ENCODE data around the gene SIRT6. TPM values are rescaled to one million over a fixed set of nuclear protein-coding genes. Genes with fewer than 3 reads are reported as not detected.

The SIRT6 gene
- total and polyA plus RNA-seq, 2 donors from 2014 or later: 27.0 to 27.3 TPM

- intact Hi-C loops (cut with DNase I): no loop called here
- TF ChIP-seq CTCF (IDR thresholded peaks at IDR 0.05; ENCODE audit: borderline replicate concordance, extremely low read depth, insufficient read depth): no peak
Observed at GRCh38 chr19:4213116-4213515, 30.8 kb upstream of the SIRT6 start.

GRCh38 chr19:4210166-4210731 lies 27.9 kb upstream of the SIRT6 start:
- FAIRE-seq: no peak
- H3K4me1 ChIP-seq (ENCODE audit: control insufficient read depth in 2 of 3, insufficient read depth in 2 of 3, low read depth in 1 of 3, low read length in 3 of 3): no peaks in the 10 kb centered on the region
- intact Hi-C loops (cut with DNase I): no loop called here
- no peak for DNase-seq
- H3K9ac ChIP-seq (ENCODE audit: low read length in 3 of 3): no peak overlapping the region
- H3K9me3 ChIP-seq (ENCODE audit: control insufficient read depth in 2 of 3, insufficient read depth in 1 of 3, low read length in 3 of 3): no peaks in the 10 kb centered on the region
- H3K36me3 ChIP-seq (ENCODE audit: control insufficient read depth in 2 of 3, insufficient read depth in 3 of 3, low read length in 3 of 3): no peaks in the 10 kb centered on the region
- H3K4me3 ChIP-seq (ENCODE audit: low read length in 3 of 3): no peak overlapping the region
- no peaks in the 10 kb centered on the region for H3K27me3 ChIP-seq (ENCODE audit: control insufficient read depth, insufficient read depth, low read length)
- TF ChIP-seq CTCF (IDR thresholded peaks at IDR 0.05; ENCODE audit: borderline replicate concordance, extremely low read depth, insufficient read depth): no peak
- H3K27ac ChIP-seq (ENCODE audit: low read depth in 2 of 2, low read length in 2 of 2): no peak overlapping the region

More at GRCh38 chr19:4213116-4213515, 30.8 kb upstream of the SIRT6 start:
- H3K27me3 ChIP-seq (ENCODE audit: control insufficient read depth, insufficient read depth, low read length): no peaks in the 10 kb centered on the region
- no peaks in the 10 kb centered on the region for H3K36me3 ChIP-seq (ENCODE audit: control insufficient read depth in 2 of 3, insufficient read depth in 3 of 3, low read length in 3 of 3)
- H3K9ac ChIP-seq (ENCODE audit: low read length in 3 of 3): no peak overlapping the region
- no peak for DNase-seq
- no peak for FAIRE-seq
- H3K27ac ChIP-seq (ENCODE audit: low read depth in 2 of 2, low read length in 2 of 2): no peak overlapping the region
- no peaks in the 10 kb centered on the region for H3K9me3 ChIP-seq (ENCODE audit: control insufficient read depth in 2 of 3, insufficient read depth in 1 of 3, low read length in 3 of 3)
- H3K4me1 ChIP-seq (ENCODE audit: control insufficient read depth in 2 of 3, insufficient read depth in 2 of 3, low read depth in 1 of 3, low read length in 3 of 3): no peaks in the 10 kb centered on the region
- no peak overlapping the region for H3K4me3 ChIP-seq (ENCODE audit: low read length in 3 of 3)

DNA sequence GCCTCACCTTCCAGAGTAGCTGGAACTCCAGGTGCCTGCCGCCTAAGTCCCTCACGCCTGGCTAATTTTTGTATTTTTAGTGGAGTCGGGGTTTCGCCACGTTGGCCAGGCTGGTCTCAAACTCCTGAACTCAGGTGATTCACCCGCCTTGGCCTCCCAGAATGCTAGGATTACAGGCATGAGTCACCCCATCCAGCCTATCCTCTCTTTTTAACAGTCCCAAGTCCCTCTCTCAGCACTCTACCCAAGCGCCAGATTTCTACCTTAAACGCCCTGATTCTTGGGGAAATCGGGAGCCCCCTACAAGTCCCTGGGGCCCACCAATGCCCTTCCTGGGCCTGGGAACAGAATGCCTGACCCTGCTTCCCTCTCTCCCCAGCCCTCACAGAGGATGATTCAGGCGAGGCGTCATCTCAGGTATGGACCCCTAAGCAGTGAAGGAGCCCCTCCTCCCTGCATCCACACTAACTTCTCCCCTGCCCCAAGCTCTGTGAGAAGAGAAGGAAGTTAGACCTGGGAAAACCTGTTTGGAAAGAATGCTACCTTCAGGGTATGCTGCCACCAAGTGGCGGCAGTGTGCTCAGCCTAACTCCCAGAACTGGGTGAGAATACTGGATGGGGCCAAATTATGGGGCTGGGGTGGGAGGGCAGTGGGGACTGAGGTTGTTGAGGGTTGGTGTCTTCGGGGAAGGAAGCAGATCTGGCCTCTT lies 26.2 kb upstream of the SIRT6 start:
- no peaks in the 10 kb centered on the region for H3K4me1 ChIP-seq (ENCODE audit: control insufficient read depth in 2 of 3, insufficient read depth in 2 of 3, low read depth in 1 of 3, low read length in 3 of 3)
- intact Hi-C loops (cut with DNase I): no loop called here
- H3K27ac ChIP-seq (ENCODE audit: low read depth in 2 of 2, low read length in 2 of 2): no peak overlapping the region
- no peak for FAIRE-seq
- H3K9me3 ChIP-seq (ENCODE audit: control insufficient read depth in 2 of 3, insufficient read depth in 1 of 3, low read length in 3 of 3): no peaks in the 10 kb centered on the region
- H3K36me3 ChIP-seq (ENCODE audit: control insufficient read depth in 2 of 3, insufficient read depth in 3 of 3, low read length in 3 of 3): no peaks in the 10 kb centered on the region
- peak in 2 of 5 donors; percentile 29 to 35 for DNase-seq
- no peak overlapping the region for H3K4me3 ChIP-seq (ENCODE audit: low read length in 3 of 3)
- H3K27me3 ChIP-seq (ENCODE audit: control insufficient read depth, insufficient read depth, low read length): no peaks in the 10 kb centered on the region
- H3K9ac ChIP-seq (ENCODE audit: low read length in 3 of 3): no peak overlapping the region
- peak; percentile 0 for TF ChIP-seq CTCF (IDR thresholded peaks at IDR 0.05; ENCODE audit: borderline replicate concordance, extremely low read depth, insufficient read depth)
